SU-DHL-6 (cell line): ENCODE data around the gene KHK.

Experiments
- H2AFZ ChIP-seq: fragments of 200-600 bp; sonication (generic); 2 replicates; pipeline ENCODE4 v1.6.1; 2014; ENCODE audit warnings: low read depth, mild to moderate bottlenecking, moderate library complexity, mixed read lengths, antibody characterized with exemption, low read length; ENCODE audit not compliant: severe bottlenecking
- H3F3A ChIP-seq: fragments of 200-600 bp; shearing (Covaris generic); 2 replicates; pipeline ENCODE4 v1.6.0; 2016; ENCODE audit warnings: antibody characterized with exemption, mild to moderate bottlenecking; ENCODE audit not compliant: insufficient read depth
- H3K27ac ChIP-seq: fragments of 200-600 bp; sonication (generic); 2 replicates; pipeline ENCODE4 v1.5.1; 2016; ENCODE audit warnings: low read depth, mild to moderate bottlenecking, low read length, moderate library complexity, mixed read lengths
- H3K27me3 ChIP-seq: fragments of 200-600 bp; sonication (generic), shearing (Covaris generic); 2 replicates; pipeline ENCODE4 v1.6.0; 2014; ENCODE audit warnings: mild to moderate bottlenecking, low read length
- H3K36me3 ChIP-seq: fragments of 200-600 bp; sonication (generic); 2 replicates; pipeline ENCODE4 v1.6.1; 2014; ENCODE audit warnings: mild to moderate bottlenecking, low read length, mixed read lengths
- H3K4me2 ChIP-seq: fragments of 300-600, 200-600 bp; shearing (Covaris generic), sonication (generic); 2 replicates; pipeline ENCODE4 v1.6.0; 2014; ENCODE audit warnings: low read length, low read depth, mild to moderate bottlenecking; ENCODE audit not compliant: poor library complexity, severe bottlenecking
- H3K4me3 ChIP-seq: fragments of 200-600 bp; sonication (generic); 2 replicates; pipeline ENCODE4 v1.5.1; 2014; ENCODE audit warnings: antibody characterized with exemption, low read length, mild to moderate bottlenecking, mixed read lengths; ENCODE audit not compliant: insufficient read depth, poor library complexity, severe bottlenecking
- H3K79me2 ChIP-seq: fragments of 200-600 bp; sonication (generic); 2 replicates; pipeline ENCODE4 v1.6.1; 2014; ENCODE audit warnings: mild to moderate bottlenecking, low read length, moderate library complexity; ENCODE audit not compliant: insufficient read depth
- H3K9ac ChIP-seq: fragments of 200-600 bp; sonication (generic); 2 replicates; pipeline ENCODE4 v1.7.0; 2014; ENCODE audit warnings: mild to moderate bottlenecking, low read length
- H3K9me2 ChIP-seq: fragments of 200-600 bp; sonication (generic); replicated peaks from 2 replicates; pipeline ENCODE4 v1.6.1; 2014; ENCODE audit warnings: low read length; ENCODE audit not compliant: insufficient read depth
- H3K9me3 ChIP-seq: fragments of 200-600 bp; sonication (generic); 2 replicates; pipeline ENCODE4 v1.6.1; 2014; ENCODE audit warnings: low read length, mixed read lengths; ENCODE audit not compliant: insufficient read depth
- H4K20me1 ChIP-seq: fragments of 200-600 bp; sonication (generic); 2 replicates; pipeline ENCODE4 v1.6.1; 2014; ENCODE audit warnings: low read depth, mild to moderate bottlenecking, antibody characterized with exemption, low read length, moderate library complexity, mixed read lengths
- CTCF ChIP-seq: fragments of 200-600 bp; sonication (generic); IDR thresholded peaks from one replicate; pipeline ENCODE4 v1.5.1; 2017; ENCODE audit warnings: antibody characterized with exemption, mild to moderate bottlenecking, low read length, moderate library complexity; ENCODE audit not compliant: insufficient read depth, poor library complexity, severe bottlenecking
- EZH2phosphoT487 ChIP-seq: fragments of 200-600 bp; sonication (generic), shearing (Covaris generic); conservative IDR thresholded peaks from 2 replicates; pipeline ENCODE4 v1.6.1; 2018; ENCODE audit warnings: mild to moderate bottlenecking, antibody characterized with exemption, low read length, moderate library complexity, mixed read lengths

KHK gene

DNA sequence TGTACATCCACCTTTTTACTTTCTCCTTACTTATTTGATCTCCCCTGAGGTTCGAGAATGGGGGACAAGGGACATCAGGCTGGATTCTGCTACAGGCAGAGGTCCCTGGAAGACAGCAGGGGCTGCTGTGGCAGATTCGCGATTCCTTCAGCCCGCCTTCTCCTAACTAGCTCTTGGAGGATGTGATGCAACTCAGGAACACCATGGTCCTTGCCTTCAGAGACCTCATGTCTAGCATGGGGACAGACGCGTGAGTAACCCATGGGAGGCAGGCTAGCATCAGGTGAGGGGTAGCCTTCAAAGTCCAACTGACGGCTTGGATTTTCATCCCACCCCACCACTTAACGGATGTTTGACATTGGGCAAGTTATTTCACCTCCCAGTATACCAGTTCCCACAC lies 61.4 kb downstream of the KHK start:
- TF ChIP-seq EZH2phosphoT487 (no peak), CTCF (no peak)
- H3K27ac ChIP-seq, result no peak overlapping the region
- no peaks in the 10 kb centered on the region for H3K36me3 ChIP-seq
- no peaks in the 10 kb centered on the region for H4K20me1 ChIP-seq
- H3F3A ChIP-seq, result no peaks in the 10 kb centered on the region
- no peaks in the 10 kb centered on the region for H3K79me2 ChIP-seq
- no peaks in the 10 kb centered on the region for H3K27me3 ChIP-seq
- H3K9me2 ChIP-seq, result no peaks in the 10 kb centered on the region
- no peaks in the 10 kb centered on the region for H3K9me3 ChIP-seq
- H2AFZ ChIP-seq, result no peak overlapping the region
- no peak overlapping the region for H3K4me2 ChIP-seq
- H3K4me3 ChIP-seq, result no peak overlapping the region
- H3K9ac ChIP-seq, result no peak overlapping the region

GRCh38 chr2:27148801-27149439 lies 62.3 kb downstream of the KHK start, which contains the start of gene TCF23:
Gene TCF23 (plus strand): TSS chr2:27149004. CDS start chr2:27149134, 130 bp downstream.
- Histone ChIP-seq H3K9me2 (no peaks in the 10 kb centered on the region), H3K4me3 (no peak within 1 kb of the TSS), H4K20me1 (no peaks in the 10 kb centered on the region), H3K36me3 (no peaks in the 10 kb centered on the region), H3K4me2 (no peak within 1 kb of the TSS), H2AFZ (no peak within 1 kb of the TSS), H3K9ac (no peak within 1 kb of the TSS), H3K9me3 (no peaks in the 10 kb centered on the region), H3K27me3 (no peaks in the 10 kb centered on the region), H3F3A (no peaks in the 10 kb centered on the region), H3K27ac (no peak within 1 kb of the TSS), H3K79me2 (no peaks in the 10 kb centered on the region)
- TF ChIP-seq CTCF, result no peak
- no peak for TF ChIP-seq EZH2phosphoT487

GRCh38 chr2:27149570-27150405 lies 63.2 kb downstream of the KHK start:
- no peak overlapping the region for H2AFZ ChIP-seq
- no peak overlapping the region for H3K4me3 ChIP-seq
- no peaks in the 10 kb centered on the region for H4K20me1 ChIP-seq
- no peak overlapping the region for H3K27ac ChIP-seq
- TF ChIP-seq CTCF (no peak), EZH2phosphoT487 (no peak)
- H3F3A ChIP-seq, result no peaks in the 10 kb centered on the region
- H3K4me2 ChIP-seq, result no peak overlapping the region
- H3K27me3 ChIP-seq, result no peaks in the 10 kb centered on the region
- no peaks in the 10 kb centered on the region for H3K9me3 ChIP-seq
- H3K79me2 ChIP-seq, result no peaks in the 10 kb centered on the region
- H3K36me3 ChIP-seq, result no peaks in the 10 kb centered on the region
- no peaks in the 10 kb centered on the region for H3K9me2 ChIP-seq
- no peak overlapping the region for H3K9ac ChIP-seq
